ENCODE data around the gene PPEF2.
"Not testable (repeated sequence)": the region's sequence is repeated elsewhere in the genome, so short reads cannot be mapped to it uniquely, and the experiment has no call there.

Gene PPEF2

DNA sequence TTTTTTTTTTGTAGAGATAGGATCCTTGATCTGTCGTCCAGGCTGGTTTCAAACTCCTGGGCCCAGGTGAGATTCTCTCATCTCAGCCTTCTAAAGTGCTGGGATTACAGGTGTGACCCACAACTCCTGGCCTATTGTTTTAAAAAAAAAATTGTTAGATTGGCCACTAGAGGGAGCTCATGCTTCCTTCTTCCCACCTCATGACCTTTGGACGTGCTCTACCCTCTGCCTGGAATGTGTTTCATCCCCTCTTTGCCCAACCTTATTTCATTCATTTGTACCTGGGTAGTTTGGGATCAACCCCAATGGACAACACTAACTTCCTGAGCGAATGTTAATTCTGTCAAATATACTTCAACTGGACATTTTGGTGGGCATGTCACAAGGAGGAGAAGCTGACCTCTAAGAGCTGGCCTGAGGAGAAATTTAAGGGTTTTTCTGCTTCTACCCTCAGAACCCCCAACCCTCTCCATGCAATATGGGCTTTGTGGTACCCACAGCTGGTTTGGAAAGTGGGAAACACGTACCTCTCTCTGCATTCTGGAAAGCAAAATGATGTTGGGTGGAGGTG is 6.4 kb downstream of the PPEF2 start:
- DNase-seq: no peak

DNA sequence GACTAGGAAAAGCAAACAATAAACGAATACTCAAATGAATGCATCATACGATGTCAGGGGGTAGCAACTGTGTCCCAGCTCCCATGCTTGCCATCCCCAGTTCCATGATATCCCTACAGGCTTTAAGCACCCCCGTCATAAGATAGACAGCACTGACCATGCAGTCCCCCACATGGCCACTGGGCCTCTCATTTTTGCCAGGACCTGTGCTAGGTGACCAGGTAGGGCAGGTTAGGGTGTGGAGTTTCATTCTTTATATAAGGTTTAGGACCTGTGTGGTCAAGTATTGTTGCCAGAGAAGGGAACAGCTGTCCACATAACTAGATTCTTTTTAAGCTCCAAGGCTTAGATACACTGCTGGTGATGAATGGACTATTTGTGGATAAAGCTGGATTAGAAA is 9.7 kb downstream of the PPEF2 start:
- no peak for DNase-seq

DNA sequence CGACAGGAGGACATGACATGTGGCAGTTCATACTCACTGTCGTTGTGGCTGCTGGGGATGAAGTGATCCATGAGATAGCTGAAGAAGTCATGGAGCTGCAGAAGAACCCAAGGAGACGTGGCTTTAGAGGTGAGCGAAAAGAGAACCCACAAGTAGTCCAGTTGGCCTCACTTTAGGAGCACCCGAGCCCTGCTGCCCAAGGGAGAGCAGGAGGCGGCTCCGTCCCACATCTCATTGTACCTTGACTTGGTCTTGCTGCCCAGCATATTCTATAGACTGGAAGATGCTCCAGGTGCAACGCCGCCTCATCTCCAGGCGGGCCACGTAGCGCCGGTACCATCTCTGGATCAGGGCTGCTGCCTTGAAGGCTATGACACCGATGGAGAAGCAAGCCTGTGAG is 10.6 kb downstream of the PPEF2 start:
- no peak for DNase-seq

DNA sequence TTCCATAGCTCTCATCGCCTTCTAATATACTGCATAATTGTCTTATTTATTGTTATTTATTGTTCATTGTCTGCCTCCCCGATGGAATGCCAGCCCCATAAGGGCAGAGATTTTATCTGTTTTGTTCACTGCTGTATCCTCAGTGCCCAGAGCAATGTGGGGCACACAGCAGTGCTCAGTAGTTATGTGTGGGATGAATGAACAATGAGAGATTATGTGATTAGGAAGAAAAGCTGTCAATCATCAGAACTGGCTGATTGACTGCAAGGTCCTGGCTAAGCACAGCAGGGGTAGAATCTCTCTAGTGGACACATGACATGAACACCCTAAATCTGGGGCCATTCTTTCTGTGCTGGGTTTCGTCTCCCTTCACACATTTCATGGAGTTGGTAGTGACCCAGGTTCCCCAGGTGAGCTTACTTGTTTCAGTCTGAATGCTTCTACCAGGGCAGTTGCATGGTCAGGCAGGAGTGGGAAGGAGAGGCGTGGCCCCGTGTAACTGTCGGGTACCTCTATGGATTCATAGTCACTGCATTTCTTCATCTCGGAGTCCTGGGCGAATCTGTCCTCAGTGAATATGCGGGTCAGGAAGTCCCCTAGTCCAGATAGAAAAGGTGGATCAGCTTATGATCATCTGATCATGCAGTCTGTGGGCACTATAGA is 12.6 kb downstream of the PPEF2 start:
- DNase-seq: no peak

DNA sequence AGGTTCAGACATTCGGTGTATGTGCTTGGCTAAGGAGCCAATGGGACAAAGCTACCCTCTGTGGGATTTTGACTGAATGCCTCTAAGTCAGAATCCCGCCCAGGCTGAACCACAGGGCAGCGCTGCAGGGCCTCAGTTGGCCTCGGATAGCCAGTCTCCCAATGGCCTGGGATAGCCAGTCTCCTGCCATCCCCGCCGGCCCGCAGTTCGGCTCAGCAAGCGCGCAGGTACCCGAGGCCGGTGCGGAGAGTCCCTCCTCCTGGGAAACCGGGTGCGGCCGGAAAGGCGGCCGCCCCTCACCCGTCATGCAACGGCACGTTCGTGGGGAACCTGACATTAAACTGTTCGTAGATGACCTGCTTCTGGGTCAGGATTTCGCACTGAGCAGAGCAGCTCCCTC is 16.1 kb downstream of the PPEF2 start:
- DNase-seq: no peak

DNA sequence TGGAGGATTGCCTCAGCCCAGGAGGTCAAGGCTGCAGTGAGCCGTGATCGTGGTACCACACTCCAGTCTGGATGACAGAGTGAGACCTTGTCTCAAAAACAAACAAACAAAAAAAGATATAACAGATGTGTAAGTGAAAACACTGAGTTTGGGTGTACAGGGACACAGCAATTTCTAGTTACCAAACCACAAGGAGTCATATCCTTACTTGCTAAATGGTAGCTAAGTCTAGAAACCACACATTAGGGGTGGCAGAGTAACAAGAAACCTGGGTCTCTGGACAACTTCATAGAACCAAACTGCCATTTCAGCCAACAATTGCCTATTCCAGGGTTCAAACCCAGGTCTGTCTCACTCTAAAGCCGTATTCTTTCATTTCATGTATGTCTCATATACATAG is 20.8 kb downstream of the PPEF2 start:
- DNase-seq: no peak

DNA sequence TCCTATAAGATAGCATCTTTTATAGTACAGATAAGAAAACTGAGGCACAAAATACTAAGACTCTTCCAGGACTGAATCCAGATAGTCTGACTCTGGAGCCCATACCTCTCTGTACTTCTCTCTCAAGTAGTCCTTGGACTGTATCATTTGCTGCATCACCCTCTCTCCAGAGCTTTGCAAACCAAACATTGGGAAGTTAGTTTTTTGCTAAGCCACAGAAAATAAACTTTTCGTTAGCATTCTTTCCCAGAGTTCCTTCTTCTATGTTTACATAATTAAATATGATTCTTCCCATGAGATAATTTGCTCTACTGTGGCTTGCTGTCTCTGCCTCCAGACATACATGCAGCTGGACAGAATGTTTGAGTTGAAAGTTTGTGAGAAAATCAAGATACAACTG is 22.0 kb downstream of the PPEF2 start:
- no peak for DNase-seq

DNA sequence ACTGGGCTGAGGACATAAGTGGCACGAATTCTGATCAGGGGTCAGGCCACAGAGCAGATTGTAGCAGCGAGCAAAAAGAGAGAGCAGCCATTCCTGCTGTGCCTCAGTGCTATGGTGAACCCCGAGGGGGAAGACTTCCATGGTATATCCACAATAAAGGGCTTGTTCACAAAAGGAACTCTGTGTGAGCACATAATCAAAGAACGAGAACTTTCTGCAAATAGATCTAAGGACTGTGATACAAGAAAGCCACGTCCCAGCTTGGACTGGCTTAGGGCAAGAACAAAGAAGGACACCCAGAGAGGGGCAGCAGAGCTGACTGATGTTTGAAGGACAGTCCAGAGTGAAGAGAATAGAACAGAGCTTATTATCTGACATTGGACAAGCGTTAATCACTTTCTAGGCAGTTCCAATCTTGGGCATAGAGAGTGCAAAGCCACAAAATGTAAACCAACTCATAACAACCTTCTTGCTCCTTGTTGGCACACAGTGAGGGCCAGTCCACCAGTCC is 24.0 kb downstream of the PPEF2 start:
- DNase-seq: no peak

DNA sequence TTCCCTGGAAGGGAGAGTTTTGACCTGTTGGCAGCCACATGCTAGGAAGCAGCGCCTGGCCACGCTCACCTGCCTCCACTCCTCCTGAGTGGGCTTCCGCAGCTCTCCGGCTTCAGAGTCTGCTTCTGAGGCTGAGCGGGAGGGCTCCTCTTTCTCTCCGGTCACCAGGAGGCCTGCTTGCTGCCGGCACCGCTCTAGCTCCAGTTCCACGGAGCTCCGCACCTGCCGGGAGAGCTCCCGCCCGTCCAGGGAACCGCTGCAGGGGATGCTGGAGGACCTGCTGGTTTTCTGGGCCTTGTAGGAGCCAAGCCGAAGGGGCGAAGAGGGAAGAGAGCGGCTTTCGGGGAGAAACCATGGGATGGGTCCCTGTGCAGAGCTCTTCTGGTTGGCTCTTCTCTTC is 26.0 kb downstream of the PPEF2 start:
- no peak for DNase-seq

DNA sequence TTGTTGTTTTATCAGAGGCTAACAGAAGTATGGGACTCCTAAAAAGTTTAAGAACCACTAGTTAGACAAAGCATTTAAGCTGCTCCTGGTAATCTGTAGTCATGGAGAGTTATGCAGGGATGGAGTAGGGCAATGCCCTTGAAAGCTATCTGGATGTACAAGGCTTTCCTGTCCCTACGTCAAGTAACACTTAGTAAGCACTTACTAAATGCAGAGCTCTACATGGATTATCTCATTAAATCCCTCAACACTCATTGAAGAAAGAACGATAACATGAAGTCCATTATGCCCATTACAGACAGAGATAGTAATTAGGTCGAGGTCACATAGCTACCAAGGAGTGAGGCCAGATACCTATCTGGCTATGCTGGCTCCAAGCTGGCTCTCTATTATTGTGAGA is 33.2 kb downstream of the PPEF2 start:
- no peak for DNase-seq

DNA sequence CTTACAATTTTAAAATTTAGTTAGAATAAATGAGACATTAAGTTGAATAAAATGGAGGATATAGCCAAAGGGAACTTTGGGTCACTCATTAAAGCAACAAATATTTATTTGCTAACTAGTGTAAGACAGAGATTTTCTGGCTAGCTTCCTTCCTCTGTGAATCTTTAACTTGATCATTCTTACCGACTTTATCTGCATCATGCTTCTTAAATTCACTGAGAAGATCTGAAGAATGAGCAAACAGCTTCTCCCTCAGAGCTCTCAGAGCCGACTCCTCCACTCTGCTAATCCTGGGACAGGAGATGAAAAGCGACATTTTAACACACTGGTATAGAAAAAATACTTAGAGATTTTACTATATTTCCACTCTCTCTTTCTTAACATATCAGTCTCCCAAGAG is 35.1 kb downstream of the PPEF2 start:
- no peak for DNase-seq

DNA sequence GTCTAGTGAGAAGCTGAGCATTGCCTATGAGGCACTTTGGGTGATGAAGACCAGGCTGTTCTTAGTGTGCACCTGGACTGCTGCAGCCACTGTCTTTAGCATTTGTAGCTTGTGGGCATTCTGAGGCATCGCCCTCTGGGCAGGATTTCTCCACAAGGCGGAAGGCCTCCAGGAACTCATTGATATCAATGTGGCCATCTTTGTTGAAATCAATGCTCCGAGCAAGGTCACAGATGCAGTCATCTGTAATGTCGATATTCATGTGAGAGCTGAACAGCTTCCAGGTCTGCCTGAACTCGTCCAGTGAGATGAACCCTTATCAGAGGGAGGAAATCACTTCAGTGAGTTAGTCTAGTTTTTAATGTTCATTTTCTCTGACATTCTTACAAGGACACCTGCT is 41.6 kb downstream of the PPEF2 start:
- DNase-seq: no peak

DNA sequence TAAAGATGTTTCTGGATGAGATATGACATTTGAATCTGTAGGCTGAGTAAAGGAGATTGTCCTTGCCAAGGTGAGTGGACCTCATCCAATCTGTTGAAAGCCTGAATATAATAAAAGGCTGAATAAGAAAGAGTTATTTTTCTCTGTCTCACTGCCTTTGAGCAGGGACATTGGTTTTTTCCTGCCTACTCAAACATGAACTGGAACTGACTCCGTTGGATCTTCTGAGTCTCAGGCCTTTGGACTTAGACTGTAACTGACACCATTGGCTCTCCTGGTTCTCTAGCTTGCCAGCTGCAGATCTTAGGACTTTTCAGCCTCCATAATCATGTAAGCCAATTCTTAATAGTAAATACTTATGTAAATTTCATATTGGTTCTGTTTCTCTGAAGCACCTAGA is 43.5 kb downstream of the PPEF2 start:
- DNase-seq: no peak

DNA sequence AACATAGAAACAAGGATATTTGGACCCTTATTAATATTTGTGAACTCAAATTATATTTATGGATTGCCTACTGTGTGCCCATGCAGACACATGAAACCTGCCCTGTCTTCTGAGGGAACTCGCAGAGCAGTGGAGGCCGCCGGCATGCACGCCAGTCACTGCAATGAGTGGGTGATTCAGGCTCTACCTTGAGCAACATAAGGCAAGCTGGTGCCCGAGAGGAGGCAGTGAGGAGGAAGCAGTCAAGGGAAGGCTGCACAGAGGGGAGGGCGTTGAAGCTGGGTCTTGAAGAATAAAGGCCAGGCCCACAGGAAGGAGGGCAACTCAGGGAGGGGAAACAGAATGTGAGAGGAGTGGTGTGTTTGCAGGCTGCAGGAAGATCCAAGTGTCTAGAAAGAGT is 52.8 kb downstream of the PPEF2 start:
- DNase-seq: no peak

DNA sequence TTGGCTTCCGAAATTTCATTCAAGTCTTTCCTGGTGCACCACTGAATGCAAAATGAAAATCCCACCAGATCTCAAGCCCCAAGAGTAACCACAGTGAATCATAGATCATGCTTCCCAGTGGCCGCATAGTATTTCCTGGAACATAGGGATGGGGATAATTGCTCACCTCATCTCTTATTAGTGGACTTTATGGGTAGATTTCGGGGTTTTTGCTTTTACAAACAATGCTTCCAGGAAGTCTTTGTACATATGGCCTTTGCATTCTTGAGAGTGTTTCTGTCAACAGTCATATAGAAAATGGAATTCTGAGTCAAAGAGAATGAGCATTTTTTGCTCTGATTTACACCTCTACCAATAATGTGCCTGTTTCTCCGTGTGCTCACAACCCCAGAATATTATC is 53.4 kb downstream of the PPEF2 start:
- DNase-seq: no peak

DNA sequence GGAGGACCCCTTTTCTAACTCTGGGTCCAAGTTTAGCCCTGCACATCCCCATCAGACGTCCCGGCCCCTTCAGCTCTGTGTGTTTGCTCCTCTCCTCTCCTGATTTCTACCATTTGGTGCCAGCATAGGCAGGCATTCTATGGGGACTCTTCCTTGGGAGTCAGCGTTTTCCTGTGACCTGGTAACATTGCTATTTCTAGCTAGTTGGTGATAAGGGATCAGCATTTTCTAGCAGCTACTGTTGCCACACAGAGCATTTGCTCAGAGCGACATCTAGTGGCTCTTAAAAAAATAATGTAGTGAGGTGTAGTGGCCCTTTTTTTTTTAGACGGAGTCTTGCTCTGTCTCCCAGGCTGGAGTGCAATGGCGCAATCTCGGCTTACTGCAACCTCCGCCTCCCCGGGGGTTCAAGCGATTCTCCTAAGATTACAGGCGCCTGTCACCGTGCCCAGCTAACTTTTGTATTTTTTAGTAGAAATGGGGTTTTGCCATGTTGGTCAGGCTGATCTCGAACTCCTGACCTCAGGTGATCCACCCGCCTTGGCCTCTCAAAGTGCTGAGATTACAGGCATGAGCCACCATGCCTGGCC is 54.0 kb downstream of the PPEF2 start:
- DNase-seq: not testable (repeated sequence)

DNA sequence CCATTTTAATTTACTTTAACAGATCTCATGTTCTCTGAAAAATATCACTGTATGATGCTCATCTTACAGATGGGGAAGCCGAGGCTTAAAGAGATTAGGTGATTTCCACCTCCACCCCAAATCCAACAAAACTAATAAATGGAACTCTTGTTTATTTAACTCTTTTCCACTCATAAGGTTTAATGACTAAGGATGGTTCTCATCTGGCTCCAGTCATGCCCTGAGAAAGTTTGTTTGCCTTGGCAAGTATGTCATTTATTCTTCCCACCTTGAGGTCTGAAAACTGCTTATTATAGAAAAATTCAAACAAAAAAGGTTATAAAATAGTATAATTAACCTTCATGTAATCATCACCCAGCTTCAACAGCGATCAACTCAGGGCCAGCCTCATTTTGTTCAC is 56.3 kb downstream of the PPEF2 start:
- DNase-seq: no peak

DNA sequence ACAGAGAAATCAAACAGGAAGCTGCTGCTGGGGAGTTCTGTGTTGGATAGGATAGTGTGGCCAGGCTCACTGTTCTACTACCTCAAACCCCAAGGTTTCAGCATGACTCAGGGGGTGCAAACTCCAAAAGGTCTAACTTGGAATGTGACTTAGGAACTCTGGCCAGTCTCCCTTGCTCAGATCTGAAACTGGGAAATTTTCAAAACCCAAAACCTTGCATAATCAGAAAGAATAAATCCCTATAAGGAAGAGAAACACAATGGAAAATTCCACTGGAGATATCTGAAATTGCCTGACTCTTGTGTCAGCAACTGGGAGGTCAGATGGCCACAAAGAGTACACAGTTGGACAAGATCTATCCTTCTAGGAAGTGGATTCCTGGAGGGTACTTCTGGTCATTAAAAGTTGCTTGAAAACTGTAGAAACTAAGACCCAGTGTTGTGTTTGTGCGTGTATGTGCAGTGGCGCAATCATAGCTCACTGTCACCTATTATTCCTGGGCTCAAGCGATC is 58.0 kb downstream of the PPEF2 start:
- no peak for DNase-seq

DNA sequence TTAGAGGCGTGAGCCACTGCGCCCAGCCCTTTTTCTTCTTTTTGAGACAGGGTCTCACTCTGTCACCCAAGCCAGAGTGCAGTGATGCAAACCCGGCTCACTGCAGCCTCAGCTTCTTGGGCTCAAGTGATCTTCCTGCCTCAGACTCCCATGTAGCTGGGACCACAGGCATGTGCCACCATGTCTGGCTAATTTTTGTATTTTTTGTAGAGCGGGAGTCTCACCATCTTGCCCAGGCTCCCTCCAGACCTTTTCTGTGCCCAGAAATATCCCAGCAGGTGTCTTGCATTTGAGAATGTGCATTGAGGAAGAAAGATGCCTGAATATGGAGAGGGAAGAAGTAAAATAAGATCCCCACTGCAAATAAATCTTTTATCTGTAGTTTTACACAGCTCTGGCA is 58.7 kb downstream of the PPEF2 start:
- DNase-seq: no peak

DNA sequence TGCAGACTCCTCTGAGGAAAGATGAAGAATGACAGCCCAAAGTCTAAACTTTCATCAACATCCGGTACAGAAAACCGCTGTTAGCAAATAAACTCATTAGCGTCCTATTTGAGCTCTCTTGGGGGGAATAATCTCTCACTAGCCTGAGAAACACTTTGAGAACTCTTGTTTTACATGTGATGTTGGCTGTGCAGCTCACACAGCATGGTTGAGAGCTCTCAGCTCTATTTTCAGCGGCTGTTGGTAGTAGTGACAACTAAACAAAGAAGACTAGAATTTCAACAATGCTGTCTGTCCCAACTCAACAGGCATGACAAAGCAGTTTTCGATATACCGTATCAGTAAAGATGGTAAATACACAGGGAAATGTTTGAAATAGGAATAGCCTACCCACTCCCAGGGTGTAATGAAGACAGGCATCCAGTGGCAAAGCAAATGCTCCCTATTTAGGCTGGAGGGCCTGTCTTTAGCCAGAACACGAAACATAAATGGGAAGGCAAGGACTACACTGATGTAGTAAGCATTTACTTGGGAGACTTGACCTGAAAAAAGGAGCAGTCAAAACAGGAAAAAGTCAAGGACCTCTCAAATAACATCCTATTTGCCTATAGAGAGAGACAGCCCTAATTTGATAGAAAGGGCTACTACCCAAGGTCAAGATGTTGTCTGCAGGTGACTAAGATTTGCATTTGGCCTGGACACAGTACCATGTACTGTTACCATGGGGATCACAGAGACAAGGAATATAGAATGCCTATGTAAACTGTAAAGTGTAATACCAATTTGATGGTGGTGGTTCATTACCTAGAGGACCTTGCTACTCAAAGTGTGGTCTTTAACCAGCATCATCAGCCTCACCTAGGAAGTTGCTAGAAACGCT is 60.4 kb downstream of the PPEF2 start:
- DNase-seq: no peak

DNA sequence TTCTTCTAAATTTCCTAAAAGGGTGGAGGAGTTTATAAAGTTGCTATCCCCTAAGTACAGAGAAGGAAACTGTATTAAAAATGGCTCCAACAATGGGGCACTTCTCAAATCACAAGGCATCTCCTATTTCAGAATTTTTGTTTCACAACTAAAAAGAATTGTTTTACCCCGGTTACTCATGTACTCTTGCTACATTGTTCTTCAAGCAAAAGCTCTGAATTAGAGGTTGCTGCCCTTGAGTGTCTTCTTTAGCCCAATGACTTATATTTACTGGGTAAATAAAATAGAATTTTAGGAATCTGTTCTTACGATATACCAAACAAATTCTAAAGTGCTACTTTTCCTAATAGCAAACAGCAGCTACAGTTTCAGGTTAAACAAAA is 67.5 kb downstream of the PPEF2 start:
- DNase-seq: no peak

DNA sequence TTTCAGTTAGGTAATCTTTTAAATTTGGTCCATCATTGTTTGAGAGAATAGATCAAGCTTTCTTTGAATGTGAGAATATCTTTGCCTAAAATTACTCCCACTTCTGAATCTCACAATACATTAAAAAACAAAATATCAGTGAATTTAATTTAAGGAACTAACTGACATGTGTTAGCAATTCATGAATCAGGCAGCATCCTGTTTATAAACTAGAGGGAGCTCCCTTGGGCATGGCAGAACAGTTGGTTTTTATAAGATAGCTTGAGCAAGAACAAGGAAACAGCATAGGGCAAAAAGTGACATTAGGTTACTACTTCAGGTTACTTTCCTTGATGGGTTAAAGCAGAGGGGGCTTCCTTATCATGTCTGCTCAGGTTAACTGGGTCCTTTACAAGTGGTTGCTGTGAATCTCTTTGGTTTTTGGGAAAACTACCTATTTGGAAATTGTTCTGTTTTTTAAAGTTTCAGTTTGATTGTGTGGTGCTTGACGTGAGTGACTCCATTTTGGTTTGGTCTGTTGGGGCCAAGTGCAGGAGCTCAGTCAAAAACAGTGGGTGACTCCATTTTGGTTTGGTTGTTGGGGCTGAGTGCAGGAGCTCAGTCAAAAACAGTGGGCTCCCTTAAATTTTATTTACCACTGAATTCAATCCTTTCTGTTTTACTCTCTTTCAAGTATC is 68.0 kb downstream of the PPEF2 start:
- no peak for DNase-seq

DNA sequence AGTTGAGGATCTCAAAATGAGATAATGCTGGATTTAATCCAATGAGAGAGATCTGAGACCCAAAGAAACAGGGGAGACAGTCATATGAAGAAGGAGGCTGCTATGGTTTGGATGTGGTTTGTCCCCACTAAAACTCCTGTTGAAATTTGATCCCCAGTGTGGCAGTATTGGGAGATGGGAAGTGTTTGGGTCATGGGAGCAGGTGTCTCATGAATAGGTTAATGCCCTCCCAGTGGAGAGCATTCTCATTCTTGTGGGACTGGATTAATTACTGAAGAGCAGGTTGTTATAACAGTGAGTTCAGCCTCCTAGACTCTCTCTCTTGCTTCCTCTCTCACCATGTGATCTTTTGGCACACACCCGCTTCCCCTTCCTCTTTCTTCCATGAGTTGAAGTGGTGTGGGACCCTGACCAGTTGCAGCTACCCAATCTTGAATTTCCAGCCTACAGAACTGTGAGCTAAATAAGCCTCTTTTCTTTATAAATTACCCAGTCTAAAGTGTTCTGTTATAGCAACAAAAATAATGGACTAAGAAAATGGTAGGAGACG is 70.3 kb downstream of the PPEF2 start:
- no peak for DNase-seq
